HL-60 (cell line): ENCODE measurements around the gene HLTF.

ENCODE experiments used
- POLR2AphosphoS5 ChIP-seq: IDR thresholded peaks from 2 replicates; pipeline ENCODE4 v1.6.1; 2012; ENCODE audit warnings: low read depth
- TF ChIP-seq, protein P1 (sequence below): IDR thresholded peaks from one replicate; pipeline ENCODE4 v1.5.1; 2011; ENCODE audit warnings: low read length, control low read depth, inconsistent platforms; ENCODE audit not compliant: insufficient read depth

DNA sequence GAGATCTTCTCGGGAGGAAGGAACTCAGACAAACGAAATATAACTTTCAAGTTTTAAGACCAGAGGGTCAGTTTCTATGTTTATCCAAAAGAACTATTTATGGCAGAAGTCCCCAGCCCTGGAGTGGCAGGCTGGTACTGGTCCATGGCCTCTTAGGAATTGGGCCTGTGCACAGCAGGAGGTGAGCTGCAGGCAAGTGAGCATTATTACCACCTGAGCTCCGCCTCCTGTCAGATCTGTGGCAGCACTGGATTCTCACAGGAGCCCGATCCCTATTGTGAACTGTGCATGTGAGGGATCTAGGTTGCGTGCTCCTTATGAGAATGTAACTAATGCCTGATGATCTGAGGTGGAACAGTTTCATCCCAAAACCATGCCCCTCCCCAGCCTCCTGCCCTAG is 28.8 kb upstream of the HLTF start:
- TF ChIP-seq, protein P1, sequence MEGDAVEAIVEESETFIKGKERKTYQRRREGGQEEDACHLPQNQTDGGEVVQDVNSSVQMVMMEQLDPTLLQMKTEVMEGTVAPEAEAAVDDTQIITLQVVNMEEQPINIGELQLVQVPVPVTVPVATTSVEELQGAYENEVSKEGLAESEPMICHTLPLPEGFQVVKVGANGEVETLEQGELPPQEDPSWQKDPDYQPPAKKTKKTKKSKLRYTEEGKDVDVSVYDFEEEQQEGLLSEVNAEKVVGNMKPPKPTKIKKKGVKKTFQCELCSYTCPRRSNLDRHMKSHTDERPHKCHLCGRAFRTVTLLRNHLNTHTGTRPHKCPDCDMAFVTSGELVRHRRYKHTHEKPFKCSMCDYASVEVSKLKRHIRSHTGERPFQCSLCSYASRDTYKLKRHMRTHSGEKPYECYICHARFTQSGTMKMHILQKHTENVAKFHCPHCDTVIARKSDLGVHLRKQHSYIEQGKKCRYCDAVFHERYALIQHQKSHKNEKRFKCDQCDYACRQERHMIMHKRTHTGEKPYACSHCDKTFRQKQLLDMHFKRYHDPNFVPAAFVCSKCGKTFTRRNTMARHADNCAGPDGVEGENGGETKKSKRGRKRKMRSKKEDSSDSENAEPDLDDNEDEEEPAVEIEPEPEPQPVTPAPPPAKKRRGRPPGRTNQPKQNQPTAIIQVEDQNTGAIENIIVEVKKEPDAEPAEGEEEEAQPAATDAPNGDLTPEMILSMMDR = no peak
- TF ChIP-seq POLR2AphosphoS5 = no peak
